Measurements from ENCODE around the gene HMCN1.

HMCN1 gene

DNA sequence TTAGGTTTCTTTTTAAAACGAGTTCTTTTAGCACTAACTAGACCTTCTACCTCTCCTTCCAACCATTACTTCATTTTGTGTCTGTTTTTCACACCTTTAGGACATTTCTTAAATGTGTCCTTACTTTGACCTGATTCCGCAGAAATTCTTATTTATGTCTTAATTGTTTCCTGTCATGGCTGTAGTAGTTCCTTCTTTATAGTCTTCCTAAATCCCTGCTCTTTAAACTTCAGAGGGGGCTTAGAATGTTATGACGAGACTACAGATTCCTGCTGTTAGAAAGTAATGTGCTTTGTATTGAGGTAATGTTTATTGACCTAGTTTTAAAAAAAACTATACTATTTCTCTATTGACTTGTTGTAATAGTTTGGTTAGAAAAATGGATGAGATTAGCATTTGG is 70.4 kb downstream of the HMCN1 start:
- DNase-seq (ENCODE audit: low read depth): no peak

DNA sequence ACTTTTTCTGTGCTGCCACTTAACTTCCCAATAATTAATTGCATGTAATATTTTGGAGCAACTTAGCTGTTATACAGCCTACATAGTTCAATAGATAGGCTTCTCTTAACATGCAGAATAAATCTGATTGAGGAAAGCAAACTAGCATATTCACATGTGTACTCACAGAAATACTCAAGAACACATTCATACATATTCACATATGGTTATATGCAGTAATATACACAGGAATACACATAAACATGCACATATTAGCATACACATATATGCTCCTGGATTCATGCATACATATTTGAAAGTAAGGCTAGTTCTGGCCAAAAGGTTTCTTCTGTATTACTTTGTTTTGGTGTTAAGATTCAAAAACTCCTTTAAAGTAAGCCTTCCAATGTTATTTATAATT is 73.1 kb downstream of the HMCN1 start:
- DNase-seq (ENCODE audit: low read depth): no peak

DNA sequence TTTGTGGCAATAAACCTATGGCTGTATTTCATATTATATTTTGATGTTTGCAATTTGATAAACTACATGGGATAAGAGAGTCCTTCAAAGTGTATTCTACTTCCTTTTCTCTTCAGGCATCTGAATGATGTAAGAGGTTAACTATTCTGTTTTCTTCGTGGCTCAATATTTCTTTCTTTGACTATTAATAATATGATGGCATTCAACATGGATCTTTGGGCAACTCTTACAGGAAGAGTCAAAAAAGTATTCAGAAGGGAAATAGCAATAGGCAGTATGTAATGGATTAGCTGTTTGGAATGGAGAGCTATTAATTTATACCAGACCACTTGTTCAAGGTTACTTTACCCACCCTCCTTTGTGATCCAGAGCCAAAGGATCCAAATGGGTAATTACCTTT is 74.4 kb downstream of the HMCN1 start:
- DNase-seq (ENCODE audit: low read depth): no peak

DNA sequence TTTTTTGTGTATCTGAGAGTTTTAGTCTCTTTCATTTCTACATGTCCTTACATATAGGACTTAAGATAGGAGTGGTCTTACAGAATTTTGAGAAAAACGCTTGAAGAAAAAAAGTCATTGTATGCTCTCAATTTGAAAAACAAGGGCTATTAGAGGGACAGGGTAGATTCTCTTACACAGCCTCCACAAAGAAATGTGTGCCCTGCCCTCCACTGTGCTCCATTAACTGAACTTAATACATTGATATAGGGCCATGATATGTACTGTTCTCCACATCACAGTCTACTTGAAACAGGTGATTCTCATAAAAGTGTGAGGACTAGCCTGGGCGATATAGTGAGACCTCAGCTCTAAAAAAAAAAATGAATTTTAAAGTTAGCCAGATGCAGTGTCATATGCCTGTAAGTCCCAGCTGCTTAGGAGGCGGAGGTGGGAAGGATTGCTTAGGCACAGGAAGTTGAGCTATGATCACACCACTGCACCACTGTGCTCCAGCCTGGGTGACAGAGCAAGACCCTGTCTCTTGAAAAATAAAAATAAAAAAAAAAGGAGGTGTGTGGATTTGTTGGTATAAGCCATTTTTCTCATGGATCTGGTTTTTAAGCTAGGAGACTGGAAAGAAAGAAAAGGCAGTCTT is 77.0 kb downstream of the HMCN1 start:
- no peak for DNase-seq (ENCODE audit: low read depth)

DNA sequence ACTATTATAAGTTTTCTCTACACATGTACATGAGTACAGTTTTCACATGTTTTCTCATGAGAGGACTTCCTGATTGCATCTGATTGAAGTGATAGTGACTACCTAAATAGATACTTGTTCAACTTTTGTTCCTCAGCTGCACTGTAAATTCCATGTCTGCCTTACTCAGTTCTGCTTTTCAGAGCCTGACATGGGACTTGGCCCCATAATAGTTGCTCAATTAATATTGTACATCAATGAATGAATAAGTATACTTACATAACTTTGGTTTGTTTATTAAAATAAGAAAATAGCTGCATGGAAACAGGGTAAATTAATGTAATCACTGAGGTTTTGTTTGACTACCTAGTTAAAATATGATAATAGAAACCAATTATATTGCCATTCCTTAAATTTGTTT is 78.7 kb downstream of the HMCN1 start:
- no peak for DNase-seq (ENCODE audit: low read depth)

DNA sequence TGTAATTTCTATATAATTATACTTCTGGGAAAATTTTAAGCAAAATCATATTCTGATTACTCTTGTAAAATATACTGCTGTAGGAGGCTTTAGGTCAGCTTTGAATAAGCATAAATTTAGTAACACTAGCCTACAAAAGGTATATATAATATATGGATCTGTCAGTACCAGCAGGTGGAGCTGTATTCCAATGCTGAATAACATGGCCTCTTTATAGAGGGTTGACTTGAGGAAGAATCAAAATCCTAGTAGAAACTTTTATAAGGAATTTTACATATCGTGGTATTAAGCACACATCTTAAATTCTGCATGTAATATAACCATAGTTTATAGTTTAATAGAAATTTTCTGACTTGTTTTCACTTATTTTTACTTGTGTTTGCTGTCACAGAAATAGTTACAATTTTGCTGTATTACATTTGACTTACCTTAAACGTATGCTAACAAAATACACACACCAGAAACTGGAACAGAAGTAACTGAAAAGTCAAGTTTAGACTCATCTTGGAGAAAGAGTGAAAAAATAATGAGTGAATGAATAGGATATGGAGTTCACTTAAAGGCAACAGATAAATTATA is 79.3 kb downstream of the HMCN1 start:
- no peak for DNase-seq (ENCODE audit: low read depth)

DNA sequence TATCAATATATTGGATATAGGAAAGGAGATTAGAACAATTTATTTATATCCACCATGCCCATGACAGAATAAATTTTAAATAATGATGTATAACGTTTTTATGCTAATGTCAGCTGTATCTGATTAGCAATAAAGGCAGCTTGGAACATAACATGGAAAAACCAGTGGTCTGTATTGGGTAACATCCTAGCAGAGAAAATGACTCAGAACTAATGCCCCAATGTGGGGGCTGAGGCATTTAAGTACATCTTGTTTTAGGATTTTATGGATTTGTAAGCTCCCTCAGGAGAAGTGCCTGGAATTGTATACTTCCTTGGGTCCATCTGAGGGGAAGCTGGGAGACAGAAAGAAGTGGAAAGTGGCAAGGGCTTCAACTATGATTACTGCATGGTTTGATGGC is 82.3 kb downstream of the HMCN1 start:
- DNase-seq (ENCODE audit: low read depth): no peak

DNA sequence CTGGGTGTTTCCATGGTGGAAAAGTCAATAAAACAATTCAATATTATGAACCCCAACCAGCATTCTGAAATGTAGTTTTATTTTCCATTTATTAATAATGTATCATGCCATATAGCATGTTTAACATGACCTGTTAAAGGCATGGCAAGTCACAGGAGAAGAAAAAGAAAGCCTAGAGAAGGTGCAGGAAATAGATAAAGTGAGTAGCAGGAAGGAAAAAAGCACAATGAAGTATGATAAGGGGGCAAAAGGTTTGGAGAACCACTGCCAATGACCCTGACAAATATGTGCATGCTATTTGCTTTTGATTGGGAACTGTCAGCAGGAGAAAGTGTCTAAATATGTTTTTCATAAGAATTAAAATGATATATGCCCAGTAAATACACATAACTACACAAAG is 85.6 kb downstream of the HMCN1 start:
- DNase-seq (ENCODE audit: low read depth): no peak

DNA sequence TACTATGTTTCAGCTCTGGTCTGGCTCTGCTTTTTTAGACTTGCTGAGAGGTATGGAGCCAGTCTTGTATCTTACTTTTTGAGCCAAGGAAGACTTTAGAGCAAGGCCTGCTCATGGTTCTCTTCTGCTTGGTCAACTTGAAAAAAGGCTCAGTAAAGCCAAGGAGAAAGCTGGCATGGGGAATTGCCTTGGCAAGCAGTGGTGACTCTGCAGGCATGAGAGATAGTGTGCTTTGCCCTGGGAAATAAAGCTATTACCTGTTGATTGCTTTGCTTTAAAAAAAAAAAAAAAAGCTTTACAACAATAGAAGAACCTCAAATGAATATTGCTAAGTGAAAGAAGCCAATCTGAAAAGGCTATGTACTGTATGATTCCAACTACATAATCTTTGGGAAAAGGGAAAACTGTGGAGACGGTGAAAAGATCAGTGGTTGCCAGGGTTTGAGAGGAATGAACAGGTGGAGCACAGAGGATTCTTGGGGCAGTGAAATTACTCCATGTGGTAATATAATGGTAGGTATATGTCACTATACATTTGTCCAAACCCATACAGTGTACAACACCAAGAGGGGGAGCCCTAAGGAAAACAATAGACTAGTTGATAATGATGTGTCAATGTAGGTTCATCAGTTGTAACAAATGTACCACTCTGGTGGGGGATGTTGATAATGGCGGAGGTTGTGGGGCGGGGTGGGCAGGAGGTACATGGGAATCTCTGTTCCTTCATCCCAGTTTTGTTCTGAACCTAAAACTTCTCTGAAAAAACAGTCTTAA is 87.6 kb downstream of the HMCN1 start:
- no peak for DNase-seq (ENCODE audit: low read depth)

DNA sequence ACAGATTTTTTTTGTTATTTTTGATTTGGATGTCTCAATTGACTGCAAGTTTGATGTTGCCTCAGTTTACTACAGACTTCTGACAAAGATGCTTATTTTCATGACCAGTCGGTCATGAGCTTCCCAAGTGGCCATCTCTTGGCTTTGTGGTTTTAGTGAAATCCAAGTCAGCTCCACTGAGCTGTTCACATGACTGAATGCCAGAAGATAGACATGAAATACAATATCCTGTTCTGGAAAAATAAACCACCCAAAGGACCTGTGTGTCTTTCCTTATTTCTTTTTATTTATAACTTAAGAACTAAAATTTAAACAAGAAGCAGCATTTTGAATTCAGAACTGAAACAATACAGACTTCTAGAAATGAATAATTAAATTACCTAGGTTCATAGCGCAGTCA is 89.3 kb downstream of the HMCN1 start:
- no peak for DNase-seq (ENCODE audit: low read depth)

DNA sequence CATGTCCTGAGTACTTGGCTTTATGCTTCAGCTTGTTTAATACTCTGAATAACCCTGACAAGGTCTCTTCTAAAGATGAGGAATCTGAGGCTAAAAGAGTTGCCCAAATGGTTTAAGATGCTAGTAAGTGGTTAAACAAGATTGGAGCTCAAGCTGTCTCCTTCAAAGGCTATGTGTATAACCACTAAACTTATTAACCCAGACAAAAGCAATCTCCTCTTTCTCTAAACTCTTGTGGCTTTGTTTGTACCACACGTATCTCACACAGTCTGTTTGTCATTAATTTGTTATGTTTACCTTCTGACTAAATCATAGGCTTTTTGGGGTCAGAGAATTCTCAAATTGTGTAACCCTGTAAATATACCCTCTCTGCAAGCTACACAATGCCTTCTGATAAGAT is 89.9 kb downstream of the HMCN1 start:
- no peak for DNase-seq (ENCODE audit: low read depth)

DNA sequence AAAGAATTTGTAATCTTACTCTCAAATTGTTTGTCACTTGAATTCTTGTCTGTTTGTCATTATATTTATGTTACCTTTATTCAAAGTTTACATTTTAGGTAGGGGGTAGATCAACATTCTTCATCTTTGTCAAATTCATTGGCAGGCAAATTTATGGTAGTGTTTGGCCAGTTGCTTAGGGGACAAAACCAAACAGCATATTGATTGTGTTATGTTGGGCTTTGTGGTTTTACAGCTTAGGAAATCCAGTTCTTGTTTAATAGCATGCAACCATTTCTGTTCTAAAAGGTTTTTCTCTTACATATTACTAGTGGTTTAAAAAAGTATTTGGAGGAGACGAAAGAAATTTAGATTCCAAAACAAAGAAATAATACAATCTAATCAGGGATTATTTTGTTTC is 91.4 kb downstream of the HMCN1 start:
- no peak for DNase-seq (ENCODE audit: low read depth)

DNA sequence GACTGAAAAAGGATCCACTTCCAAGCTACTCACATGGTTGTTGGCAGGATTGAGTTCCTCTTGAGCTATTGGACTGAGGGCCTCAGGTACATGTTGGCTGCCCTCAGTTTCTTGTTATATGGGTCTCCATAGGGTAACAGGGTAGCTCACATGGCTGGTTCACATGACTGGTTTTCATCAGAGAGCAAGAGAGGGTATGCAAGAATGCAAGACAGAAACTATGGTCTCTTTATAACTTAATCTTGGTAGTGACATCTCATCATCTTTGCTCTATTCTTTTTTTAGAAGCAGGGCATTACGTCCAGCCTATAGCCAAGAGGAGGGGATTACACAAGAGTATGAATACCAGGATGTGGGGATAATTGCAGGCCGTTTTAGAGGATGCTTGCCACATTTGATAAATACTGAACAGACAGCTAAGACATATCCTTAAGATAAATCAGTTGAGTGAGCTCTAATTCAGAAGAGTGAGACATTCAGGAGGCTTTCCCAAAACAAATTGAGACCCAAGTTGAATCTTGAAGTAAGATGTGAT is 100.2 kb downstream of the HMCN1 start:
- DNase-seq (ENCODE audit: low read depth): no peak

DNA sequence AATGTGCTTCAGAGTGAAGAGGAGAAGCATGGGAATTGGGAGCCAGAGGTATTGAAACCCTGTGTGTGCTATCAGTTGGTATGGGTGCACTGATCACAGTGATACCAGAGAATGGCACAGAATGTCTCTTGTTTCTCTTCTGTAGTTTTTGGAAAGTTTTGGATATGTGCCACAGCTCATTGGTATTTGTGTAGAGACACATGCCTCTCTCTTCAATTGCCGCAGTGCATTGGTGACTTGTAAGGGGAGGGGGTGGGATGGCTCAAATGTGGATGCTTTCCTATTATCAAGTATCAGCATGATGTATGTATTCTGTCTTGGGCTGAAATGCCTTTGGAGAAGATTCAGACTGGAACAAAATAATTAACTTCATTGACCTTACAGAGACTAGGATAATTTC is 101.0 kb downstream of the HMCN1 start:
- DNase-seq (ENCODE audit: low read depth): no peak

DNA sequence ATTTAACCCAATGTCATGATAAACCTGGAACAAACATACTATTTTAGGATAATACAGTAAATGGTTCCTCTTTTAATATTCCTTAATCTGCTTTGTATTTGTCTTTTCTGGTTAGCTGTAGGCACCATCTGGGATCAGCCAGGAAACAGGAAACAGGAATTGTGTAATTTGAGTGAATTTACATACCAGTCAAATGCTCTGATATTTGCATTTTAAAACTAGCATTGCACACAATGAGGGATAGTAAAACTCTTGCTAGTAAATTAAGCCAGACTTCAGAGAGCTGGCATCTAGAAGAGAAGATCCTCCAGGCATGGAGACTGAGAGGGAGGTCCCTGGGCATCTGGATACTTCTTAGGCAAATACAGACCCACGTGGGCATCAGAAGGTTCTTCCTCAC is 103.5 kb downstream of the HMCN1 start:
- DNase-seq (ENCODE audit: low read depth): no peak

DNA sequence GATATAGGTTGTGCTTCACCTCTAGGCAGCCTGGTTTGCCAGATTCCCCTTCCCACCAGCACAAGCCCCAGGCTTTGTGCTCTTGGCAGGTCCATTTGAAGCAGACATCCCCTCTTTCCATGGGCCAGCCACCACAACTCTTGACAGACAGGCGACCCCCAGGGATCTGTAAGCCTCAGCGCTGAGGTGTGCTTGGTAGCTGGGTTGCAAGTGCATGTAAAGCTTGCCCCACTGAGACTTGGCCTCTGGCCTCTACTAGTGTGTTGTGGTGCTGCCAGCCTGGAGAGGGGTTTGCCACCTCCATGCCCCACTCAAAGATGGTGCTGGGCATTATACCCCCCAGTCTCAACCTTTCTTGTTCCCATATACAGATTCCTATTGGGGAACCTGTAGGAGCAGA is 103.9 kb downstream of the HMCN1 start:
- no peak for DNase-seq (ENCODE audit: low read depth)

DNA sequence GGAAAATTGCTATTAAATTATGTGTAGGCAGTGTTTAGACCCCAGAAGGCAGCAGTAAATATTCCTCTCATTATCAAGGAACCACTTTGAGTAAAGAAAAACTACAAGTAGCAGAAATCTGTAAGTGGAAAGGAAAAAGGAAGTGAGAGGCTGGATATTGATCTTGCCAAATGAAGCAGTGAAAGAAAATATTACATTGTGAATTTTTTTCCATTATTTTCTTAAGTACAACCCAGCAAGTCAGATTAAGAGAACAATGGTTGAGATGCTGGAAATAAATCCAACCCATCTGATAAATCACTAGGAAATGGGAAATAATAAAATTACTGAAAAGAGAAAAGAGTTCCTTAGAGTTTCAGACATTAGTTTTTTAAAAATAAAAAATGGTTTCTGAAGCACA is 106.7 kb downstream of the HMCN1 start:
- DNase-seq (ENCODE audit: low read depth): no peak

DNA sequence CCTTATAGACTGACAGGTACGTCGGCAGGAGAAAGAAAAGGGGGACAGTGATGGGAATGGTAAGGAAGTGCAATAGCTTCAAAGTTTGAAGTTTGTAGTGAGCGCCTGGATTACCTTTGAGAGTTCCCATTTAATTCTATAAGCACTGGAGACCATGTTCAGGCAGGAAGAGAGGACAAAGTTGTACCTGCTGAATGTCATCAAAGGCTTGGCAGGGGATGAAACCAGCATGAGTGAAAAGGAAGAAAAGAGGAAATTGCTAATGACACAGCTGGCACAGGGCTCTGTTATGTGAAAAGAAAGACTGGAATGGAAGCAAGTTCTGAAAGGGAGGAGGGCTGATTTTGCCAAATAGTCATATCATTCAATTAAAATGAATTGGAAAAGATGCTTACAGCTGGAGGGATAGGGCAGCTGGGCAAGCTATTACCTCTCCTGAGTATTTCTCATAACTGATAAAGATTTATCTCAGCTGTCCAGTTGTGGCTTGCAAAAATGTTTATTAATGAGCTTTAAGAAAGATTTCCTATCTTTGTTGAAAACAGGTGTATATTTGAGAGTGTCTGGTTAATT is 109.2 kb downstream of the HMCN1 start:
- DNase-seq (ENCODE audit: low read depth): no peak

DNA sequence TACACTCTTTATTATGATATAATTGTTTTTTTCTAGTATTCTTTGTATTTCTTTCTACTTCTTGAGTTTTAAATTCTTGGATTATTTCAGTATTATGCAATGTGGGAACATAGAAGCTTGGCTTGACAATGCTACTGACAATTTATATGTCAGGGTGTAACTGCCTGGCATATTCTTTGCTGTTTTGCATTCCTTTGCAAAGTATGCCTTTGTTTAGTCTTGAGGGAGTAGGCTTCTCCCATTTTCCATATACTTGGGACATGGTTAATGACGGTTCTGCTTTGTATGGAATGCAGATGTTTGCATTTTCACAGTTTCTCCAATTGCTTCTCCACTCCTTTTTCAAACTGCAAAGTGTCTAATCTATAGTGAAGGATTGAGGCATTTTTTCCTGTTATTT is 109.8 kb downstream of the HMCN1 start:
- DNase-seq (ENCODE audit: low read depth): no peak

DNA sequence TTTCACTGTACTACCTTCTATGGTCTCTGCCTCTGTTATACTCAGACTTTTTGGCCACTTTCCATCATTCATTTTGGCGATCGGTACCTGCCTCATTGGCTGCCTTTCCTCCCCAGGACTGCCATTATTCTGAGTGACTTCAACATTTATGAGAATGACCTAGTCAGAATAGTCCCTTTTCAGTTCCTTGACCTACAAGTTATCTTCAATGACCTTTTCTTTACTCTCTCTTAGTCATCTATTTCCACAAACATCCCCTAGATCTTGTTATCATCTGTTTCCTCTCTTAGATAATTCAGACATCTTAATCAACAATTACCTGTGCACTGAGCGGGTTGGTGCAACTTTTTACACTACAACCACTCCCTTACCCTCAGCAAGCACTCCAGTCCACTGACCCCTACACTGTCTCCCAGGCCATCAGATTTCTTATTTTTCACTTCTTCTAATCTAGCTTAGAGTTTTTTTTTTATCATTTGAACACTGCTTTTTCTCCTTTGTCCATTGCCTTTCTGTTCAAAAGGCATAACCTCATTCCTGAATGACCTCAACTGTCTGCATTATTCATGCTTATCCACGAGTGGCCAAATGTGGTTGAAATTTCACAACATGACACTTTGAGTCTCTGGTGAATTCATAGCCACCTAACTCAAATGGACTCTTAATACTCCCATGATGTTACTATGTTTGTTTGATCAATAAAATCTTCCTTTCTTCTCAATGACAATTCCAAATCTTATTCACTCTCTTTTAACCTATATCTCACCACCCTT is 112.7 kb downstream of the HMCN1 start:
- no peak for DNase-seq (ENCODE audit: low read depth)

DNA sequence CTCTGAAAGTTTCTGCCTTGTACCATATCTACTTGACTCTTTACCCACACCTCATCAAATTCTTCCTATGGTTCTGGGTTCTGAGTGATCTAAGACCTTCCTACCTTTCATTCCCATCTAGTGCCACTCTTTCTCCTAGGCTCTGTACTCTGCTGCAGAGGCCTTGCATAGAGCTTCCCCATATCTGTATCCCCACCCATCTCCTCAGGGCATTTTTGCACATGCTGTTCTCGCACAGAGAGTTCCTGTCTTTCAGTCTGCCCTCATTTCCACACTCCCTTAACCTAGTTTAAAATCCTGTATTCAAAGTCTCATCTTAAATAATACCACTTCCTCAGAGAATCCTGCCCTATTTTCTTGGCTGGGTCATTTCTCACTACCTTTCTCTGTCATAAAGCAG is 114.8 kb downstream of the HMCN1 start:
- DNase-seq (ENCODE audit: low read depth): no peak

DNA sequence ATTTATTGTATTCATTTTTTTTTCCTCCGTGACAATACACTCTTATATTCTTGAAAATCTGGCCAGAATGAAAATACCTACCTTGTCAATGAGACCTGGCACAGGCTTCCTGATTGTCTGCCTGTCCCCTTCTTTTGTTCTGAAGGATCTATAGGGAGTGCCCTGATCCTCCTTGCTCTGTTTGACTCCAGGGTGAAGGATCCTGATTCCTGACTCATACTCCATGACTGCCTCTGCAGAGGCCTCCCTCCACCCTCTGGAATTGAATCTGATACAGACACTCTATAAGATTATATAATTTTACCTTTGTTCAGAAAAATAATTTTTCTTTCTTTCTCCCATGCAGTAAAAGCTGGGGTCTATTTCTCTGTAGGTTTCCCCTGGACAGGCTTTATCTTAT is 116.2 kb downstream of the HMCN1 start:
- DNase-seq (ENCODE audit: low read depth): no peak

All from activated gamma-delta T cell treated with anti-CD3 and anti-CD28 coated beads, Interleukin-2, amount 50 U/mL, for 16 hours (primary cell).